ENCODE data around the gene IL37.

Gene IL37

GRCh38 chr2:112910865-112911264, at the start of gene IL37:
Gene IL37, plus strand, starts transcription at chr2:112911165. Its CDS starts 1,848 bp downstream, at chr2:112913013.
- DNase-seq, result no peak

GRCh38 chr2:112864072-112864471, 46.9 kb upstream of the IL37 start:
- DNase-seq, result no peak

GRCh38 chr2:112866128-112866835, 44.7 kb upstream of the IL37 start:
- no peak for DNase-seq

GRCh38 chr2:112867701-112868631, 43.0 kb upstream of the IL37 start:
- no peak for DNase-seq

- DNase-seq, result no peak
These were observed 41.6 kb upstream of the IL37 start for GRCh38 chr2:112869258-112869842.

GRCh38 chr2:112870841-112871835, 39.8 kb upstream of the IL37 start:
- no peak for DNase-seq

GRCh38 chr2:112876257-112876970, 34.6 kb upstream of the IL37 start:
- DNase-seq, result no peak

- no peak for DNase-seq
These were observed 34.0 kb upstream of the IL37 start for GRCh38 chr2:112876971-112877361.

- no peak for DNase-seq
These were observed 33.5 kb upstream of the IL37 start for GRCh38 chr2:112877423-112877822.

GRCh38 chr2:112879491-112880041, 31.4 kb upstream of the IL37 start:
- DNase-seq, result no peak

- no peak for DNase-seq
These were observed 30.9 kb upstream of the IL37 start for GRCh38 chr2:112880091-112880531.

- DNase-seq, result no peak
These were observed 30.3 kb upstream of the IL37 start for GRCh38 chr2:112880696-112881095.

GRCh38 chr2:112881217-112881985, 29.6 kb upstream of the IL37 start:
- no peak for DNase-seq

GRCh38 chr2:112883669-112884068, 27.3 kb upstream of the IL37 start:
- no peak for DNase-seq

- DNase-seq, result peak; percentile 64
These were observed 26.0 kb upstream of the IL37 start for GRCh38 chr2:112884869-112885505.

GRCh38 chr2:112885506-112885902, 25.5 kb upstream of the IL37 start:
- no peak for DNase-seq

GRCh38 chr2:112886291-112886690, 24.7 kb upstream of the IL37 start:
- no peak for DNase-seq

GRCh38 chr2:112887964-112888749, 22.8 kb upstream of the IL37 start:
- DNase-seq, result no peak

- no peak for DNase-seq
These were observed 21.0 kb upstream of the IL37 start for GRCh38 chr2:112889976-112890375.

Measured in activated T-cell treated with anti-CD3 and anti-CD28 coated beads, Interleukin-2, amount 50 U/mL, for 1 hour (primary cell).